Stimulated activated CD4-positive, alpha-beta T cell treated with anti-CD3 and anti-CD28 coated beads, Interleukin-15, amount 100 ng/mL, for 1 hour (primary cell): ENCODE data around the gene ARMH3.
"Not testable (repeated sequence)": the region's sequence is repeated elsewhere in the genome, so short reads cannot be mapped to it uniquely, and the experiment has no call there.

Experiments
- DNase-seq, 2 donors: peaks; one replicate each; pipeline ENCODE4 v3.0.0-alpha.2; 2020; ENCODE audit warnings: low read depth in 1 of 2, low spot score in 1 of 2

The ARMH3 gene

DNA sequence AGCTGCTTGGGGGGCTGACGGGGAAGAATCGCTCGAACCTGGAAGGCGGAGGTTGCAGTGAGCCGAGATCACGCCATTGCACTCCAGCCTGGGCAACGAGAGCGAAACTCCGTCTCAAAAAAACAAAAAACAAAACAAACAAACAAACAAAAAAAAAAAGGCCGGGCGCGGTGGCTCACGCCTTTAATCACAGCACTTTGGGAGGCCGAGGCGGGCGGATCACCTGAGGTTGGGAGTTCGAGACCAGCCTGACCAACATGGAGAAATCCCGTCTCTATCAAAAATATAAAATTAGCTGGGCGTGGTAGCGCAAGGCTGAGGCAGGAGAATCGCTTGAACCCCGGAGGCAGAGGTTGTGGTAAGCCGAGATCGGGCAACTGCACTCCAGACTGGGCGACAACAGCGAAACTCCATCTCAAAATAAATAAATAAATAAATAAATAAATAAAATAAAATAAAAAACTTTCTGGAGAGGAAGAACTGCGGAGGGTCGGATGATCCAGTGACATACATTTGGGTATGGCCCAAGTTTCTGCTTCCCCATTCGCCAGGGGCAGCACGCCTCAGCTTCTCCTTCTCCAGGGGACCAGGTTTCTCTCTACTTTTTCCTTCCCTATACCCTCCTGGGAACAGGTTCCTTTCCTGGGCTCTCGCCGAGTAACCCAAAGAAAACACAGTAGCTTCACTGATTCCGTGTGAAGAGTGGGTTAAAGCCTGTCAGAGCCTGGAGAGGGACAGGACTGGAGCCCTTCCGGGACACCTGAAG, 909 bp downstream of the ARMH3 start:
- not testable (repeated sequence) for DNase-seq

DNA sequence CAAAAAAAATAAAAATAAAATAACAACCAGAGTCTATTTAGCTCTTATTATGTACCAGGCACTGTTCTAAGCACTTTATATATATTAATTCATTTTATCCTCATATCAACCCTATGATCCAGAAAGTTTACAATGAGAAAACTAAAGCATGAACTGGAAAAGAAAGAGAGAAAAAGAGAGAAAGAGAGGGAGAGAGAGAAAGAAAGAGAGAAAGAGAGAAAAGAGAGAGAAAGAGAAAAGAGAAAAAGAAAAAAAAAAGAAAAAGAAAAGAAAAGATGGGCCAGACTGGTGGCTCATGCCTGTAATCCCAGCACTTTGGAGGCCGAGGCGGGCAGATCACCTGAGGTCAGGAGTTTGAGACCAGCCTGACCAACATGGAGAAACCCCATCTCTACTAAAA, 9.9 kb downstream of the ARMH3 start:
- DNase-seq: no peak

GRCh38 chr10:102045292-102045691, 10.7 kb downstream of the ARMH3 start:
- no peak for DNase-seq

DNA sequence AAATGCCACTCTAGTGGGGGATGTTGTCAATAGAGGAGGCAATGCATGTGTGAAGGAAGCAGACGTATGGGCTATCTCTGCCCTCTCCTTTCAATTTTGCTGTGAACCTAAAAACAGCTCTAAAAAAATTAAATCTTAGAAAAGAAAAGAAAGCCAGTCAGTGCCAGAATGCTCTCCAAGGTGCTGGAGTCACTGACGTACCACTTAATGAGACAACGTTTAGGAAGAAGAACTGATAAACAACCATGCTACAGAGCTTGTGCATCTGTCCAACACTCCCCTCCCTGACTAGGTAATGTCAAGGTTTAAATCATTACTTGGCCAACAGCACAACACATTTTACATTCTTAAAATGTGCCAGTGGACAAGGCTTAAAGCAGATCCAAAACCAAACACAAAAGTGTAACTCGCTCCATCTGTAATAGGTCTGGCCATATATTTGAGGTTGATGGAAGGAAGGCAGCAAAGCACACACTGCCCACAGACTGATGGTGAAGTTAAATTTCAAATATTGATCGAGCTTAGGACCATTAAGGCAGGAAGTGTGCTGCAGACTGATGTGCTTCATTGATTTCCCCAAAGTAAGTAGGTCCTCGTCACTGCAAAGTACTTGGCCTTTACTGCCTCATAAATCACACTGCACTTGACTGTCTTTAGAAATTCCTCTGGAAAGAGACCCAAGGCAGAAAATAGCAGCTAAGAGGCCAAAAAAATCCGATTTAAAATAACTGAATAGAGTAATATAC, 15.5 kb downstream of the ARMH3 start:
- no peak for DNase-seq

DNA sequence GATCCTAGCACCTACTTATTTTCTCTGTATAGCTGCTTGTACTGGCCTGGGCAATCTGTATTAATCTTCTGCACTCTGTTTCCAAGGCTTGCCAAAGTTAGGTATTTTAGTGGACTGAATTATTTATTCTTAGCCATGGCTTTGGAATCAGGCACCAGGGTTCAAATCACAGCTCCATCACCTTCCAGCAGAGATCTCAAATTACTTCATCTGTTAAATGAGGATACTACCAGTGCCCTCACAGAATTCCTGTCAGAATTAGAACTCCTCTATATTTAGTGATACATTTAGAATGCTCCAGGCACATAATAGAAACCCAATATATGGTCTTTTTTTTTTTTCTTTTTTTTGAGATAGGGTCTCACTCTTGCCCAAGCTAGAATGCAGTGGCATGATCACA, 17.6 kb downstream of the ARMH3 start:
- DNase-seq: no peak

DNA sequence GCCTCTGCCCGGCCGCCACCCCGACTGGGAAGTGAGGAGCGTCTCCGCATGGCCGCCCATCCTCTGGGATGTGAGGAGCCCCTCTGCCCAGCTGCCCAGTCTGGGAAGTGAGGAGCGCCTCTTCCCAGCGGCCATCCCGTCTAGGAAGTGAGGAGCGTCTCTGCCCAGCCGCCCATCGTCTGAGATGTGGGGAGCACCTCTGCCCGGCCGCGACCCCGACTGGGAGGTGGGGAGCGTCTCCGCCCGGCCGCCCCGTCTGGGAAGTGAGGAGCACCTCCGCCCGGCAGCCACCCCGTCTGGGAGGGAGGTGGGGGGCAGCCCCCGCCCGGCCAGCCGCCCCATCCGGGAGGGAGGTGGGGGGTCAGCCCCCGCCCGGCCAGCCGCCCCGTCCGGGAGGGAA, 20.2 kb downstream of the ARMH3 start:
- DNase-seq: not testable (repeated sequence)

- no peak for DNase-seq
These were observed 22.2 kb downstream of the ARMH3 start for GRCh38 chr10:102033787-102034186.

DNA sequence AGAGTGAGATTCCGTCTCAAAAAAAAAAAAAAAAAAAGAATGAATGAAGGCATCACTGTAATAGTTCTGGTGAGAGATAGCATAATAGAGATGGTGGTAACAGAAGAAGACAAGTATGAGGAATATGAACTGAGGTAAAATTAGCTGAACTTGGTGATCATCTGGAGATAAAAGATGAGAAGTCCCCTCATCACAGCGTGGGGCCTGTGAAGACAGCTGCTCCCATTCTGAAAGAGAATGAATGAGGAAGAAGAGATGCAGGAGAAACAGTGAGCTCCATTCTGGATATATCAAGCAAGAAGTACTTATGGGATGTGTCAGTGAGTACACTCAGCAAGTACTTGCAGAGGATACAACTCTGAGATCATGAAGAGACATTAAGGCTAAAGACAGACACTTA, 28.7 kb downstream of the ARMH3 start:
- DNase-seq: no peak

- no peak for DNase-seq
These were observed 31.2 kb downstream of the ARMH3 start for GRCh38 chr10:102024799-102025198.

GRCh38 chr10:102020938-102021337, 35.0 kb downstream of the ARMH3 start:
- DNase-seq: no peak

- DNase-seq: no peak
These were observed 38.7 kb downstream of the ARMH3 start for GRCh38 chr10:102017295-102017694.

- no peak for DNase-seq
These were observed 39.6 kb downstream of the ARMH3 start for GRCh38 chr10:102016416-102016815.

DNA sequence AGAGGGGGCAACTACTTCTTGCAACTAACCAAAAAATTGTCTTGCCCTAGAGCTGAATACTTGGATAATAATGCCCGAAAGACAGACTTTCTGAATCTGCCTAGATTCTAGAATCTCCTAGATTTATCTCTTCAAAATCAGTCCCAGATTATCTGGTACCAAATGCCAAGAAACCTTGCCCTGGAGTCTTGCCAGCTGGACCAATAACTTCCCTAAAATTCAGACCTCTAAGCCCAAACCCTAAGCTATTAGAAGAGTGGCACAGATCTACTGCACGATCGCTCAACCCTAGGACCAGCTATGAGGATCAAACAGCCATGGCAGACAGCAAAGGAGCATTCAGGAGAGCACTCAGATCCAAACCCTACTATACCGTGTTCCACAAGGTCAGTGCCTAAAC, 45.0 kb downstream of the ARMH3 start:
- DNase-seq: no peak

- DNase-seq: no peak
These were observed 46.1 kb downstream of the ARMH3 start for GRCh38 chr10:102009801-102010425.

DNA sequence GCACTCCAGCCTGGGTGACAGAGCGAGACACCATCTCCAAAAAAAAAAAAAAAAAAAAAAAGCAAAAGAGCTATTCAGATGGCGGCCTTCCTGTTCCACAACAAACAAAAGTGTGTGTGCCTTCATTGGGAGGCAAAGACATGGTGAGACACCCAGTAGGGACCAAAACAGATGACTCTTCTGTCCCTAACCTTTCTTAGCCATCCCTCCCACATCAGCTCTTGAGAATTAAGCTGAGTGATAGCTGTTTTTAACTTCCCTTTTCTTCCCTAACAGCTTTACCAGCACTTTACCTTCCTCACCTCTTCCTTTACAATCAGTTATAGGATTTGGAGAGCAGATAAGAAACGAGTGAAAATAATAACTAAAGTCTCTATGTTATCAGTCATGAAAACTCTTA, 48.2 kb downstream of the ARMH3 start:
- no peak for DNase-seq

DNA sequence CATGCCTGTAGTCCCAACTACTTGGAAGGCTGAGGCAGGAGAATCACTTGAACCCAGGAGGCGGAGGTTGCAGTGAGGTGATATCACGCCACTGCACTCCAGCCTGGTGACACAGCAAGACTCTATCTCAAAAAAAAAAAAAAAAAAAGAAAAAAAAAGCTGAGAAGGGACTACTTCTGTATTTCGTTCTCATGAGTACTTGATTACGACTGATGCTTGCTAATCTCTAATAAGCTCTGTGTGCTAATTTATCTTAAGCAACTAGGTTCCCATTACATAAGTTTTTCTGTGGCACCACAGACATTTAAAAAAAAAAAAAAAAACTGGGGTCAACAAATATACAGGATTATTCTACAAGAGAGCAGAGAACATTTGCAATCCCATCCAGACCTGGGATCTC, 48.9 kb downstream of the ARMH3 start:
- not testable (repeated sequence) for DNase-seq

DNA sequence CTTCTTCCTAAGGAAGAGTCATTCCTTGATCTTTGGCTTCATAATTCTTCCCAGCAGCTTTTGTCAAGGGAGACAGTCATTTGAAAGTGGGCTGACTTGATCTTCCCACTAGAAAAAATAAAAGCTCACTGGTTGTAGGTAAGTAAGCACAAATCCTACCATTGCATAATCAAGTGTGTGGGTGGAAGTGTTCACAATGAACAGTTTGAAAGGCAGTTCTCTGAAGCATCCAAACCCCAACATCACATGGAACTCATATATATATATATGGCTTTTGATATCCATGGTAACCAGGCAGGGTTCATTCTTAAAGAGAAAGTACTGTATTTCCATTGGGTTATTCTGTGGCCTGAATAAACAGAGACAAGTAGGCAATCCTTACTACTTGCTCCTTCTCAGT, 51.6 kb downstream of the ARMH3 start:
- DNase-seq: no peak

- DNase-seq: no peak
These were observed 52.4 kb downstream of the ARMH3 start for GRCh38 chr10:102003541-102003940.

GRCh38 chr10:102001435-102002068, 54.4 kb downstream of the ARMH3 start:
- no peak for DNase-seq

- DNase-seq: no peak
These were observed 58.2 kb downstream of the ARMH3 start for GRCh38 chr10:101997803-101998202.

DNA sequence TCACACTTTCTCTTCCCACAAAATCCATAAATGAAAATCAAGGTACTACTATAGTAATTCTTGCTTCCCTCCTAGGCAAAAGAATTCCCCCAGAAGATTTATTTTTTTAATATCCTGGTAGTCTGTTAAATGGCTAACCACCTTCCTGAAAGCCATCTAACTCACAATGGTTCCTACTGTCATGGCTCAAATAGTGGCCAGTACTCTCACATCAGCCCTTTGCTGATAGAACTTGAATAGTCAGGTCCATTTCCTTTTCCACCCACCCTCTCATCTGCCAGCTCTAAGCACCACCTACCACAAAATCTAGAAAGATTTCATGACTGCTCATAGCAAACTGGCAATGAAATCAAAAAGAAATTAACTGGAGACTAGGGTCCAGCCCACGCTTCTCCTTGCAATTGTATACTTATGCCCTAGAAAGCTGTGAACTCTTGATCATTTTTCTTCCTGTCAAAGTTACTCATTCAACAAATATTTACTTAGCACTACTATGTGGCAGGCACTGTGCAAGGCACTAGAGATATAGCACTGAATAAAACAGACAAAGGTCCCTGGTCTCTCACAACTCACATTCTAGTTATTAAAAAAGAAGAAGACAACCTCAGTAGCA, 60.4 kb downstream of the ARMH3 start:
- DNase-seq: no peak
